Activated CD4-positive, alpha-beta T cell treated with anti-CD3 and anti-CD28 coated beads, Interleukin-2, Interleukin-4, amounts not matched to agents 100 ng/mL and 50 ng/mL, durations not matched to agents 16 hours and 8 hours (primary cell): ENCODE measurements around the gene HLA-F.

ENCODE experiments used
- DNase-seq: peaks from one replicate; pipeline ENCODE4 v3.0.0-alpha.2; 2020; ENCODE audit warnings: low spot score

HLA-F gene

DNA sequence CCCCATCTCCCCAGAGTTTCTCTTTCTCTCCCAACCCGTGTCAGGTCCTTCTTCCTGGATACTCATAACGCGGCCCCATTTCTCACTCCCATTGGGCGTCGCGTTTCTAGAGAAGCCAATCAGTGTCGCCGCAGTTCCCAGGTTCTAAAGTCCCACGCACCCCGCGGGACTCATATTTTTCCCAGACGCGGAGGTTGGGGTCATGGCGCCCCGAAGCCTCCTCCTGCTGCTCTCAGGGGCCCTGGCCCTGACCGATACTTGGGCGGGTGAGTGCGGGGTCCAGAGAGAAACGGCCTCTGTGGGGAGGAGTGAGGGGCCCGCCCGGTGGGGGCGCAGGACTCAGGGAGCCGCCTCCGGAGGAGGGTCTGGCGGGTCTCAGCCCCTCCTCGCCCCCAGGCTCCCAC lies at the start of gene HLA-F:
Gene HLA-F (plus strand): TSS at position 173 of the 404 bp plus-strand sequence. CDS start 30 bp downstream, at position 203.
- DNase-seq = peak; percentile 82

GRCh38 chr6:29674008-29674407 lies 49.2 kb upstream of the HLA-F start:
- no peak for DNase-seq

DNA sequence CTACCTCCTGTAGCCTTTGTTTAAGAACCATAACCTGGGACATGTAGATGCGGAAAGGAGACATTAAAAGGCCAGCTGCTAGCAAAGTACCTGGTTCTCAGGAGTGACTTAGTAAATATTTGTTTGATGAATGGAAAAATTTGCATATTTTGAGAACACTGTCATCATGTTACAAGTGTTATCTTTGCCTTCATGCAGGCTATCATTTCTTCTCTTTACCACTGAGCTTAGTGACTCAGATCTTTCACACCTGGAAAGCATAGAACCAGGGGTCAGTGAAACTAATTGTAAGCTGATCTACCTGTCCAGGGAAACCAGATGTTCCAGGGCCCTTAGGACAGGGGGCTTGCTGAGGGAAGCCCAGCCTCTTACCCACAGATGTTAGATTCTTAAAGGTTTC lies 47.7 kb upstream of the HLA-F start:
- DNase-seq = no peak

- no peak for DNase-seq
These were observed 46.1 kb upstream of the HLA-F start for GRCh38 chr6:29676981-29677601.

GRCh38 chr6:29678114-29678513 lies 45.1 kb upstream of the HLA-F start:
- no peak for DNase-seq

DNA sequence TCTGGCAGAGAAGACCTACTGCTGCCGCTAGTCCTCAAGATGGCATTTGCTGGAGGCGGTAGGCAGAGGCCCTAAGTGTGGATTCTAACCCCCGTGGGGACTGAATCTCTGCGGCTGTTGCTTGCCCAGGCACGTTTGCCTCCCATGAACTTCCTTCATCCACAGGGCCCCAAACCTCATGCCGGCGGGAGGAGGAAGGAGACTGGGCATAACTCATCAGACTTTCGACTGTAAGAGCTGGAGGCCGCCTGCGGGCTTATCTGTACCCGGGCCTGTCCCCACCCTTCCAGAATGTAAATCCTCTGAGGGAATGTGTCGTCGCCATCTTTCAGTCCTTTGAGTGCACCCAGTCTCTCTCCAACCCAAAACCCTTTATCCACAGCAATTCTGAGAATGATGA lies 43.3 kb upstream of the HLA-F start:
- DNase-seq = no peak

DNA sequence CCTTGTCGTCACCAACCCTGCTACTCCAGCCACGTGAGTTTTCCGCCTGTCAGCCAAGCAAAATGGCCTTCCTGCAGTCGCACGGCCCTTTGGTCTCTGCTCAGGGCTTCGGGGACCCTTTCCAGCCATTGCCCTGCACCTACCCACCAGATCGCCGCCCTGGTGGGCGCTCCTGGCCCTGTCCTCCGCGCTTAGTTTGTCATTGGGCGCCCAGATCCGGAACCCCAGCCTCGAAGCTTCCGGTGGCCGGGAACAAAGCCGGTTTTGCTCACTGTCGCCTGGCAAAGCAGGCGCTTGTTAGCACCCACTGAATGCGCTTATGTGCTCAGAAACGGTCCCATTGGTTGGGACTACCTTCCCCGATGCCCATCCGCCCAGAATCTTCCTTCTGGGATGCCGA lies 42.8 kb upstream of the HLA-F start:
- no peak for DNase-seq

- DNase-seq = no peak
These were observed 42.3 kb upstream of the HLA-F start, which contains the start of gene ZFP57 for GRCh38 chr6:29680904-29681303. TSS of gene ZFP57 (minus strand) at chr6:29681152. CDS start at chr6:29677003, 4,149 bp downstream.

GRCh38 chr6:29681811-29682210 lies 41.4 kb upstream of the HLA-F start:
- DNase-seq = no peak

GRCh38 chr6:29685718-29686326 lies 37.4 kb upstream of the HLA-F start:
- DNase-seq = no peak

GRCh38 chr6:29694637-29695036 lies 28.6 kb upstream of the HLA-F start:
- DNase-seq = no peak

DNA sequence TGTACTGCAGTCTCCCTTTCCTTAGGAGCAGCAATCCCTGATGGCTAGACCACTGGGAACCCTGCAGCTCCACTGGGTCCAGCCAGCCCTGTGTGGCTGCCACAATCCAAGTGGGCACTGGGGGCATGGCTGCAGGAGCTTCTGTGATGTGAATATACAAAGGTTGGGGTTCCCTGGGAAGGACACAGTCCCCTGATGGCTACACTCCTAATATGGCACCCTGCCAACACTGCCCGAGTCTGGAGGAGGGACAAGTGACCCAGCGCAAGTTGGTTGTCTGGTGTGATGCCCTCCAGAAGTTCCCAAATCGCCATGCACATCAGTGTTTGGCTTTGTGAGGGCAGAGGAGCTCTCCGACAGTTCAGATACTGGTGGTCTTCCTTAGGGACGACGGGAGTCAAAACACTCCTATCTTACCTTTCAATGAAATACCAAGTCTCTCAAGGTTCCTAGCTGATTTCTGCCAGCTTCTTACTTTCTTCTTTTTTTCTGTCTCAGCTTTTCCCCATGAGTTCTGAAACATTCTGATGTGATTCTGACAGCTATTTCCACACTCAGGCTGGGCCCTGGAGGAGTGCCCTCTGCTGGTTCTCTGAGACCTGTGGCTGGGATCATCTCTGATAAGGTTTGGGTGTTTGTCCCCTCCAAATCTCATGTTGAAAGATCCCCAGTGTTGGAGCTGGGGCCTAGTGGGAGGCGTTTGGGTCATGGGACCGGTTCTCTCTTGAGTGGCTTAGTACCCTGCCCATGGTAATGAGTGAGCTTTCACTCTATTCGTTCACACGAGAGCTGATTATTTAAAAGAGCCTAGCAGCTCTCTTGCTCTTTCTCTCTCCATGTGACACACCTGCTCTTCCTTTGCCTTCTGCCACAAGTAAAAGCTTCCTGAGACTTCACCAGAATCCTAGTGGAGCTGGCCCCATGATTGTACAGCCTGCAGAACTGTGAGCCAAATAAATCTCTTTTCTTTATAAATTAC lies 26.8 kb upstream of the HLA-F start:
- DNase-seq = no peak

- peak; percentile 64 for DNase-seq
These were observed 20.6 kb upstream of the HLA-F start for GRCh38 chr6:29702519-29703103.

DNA sequence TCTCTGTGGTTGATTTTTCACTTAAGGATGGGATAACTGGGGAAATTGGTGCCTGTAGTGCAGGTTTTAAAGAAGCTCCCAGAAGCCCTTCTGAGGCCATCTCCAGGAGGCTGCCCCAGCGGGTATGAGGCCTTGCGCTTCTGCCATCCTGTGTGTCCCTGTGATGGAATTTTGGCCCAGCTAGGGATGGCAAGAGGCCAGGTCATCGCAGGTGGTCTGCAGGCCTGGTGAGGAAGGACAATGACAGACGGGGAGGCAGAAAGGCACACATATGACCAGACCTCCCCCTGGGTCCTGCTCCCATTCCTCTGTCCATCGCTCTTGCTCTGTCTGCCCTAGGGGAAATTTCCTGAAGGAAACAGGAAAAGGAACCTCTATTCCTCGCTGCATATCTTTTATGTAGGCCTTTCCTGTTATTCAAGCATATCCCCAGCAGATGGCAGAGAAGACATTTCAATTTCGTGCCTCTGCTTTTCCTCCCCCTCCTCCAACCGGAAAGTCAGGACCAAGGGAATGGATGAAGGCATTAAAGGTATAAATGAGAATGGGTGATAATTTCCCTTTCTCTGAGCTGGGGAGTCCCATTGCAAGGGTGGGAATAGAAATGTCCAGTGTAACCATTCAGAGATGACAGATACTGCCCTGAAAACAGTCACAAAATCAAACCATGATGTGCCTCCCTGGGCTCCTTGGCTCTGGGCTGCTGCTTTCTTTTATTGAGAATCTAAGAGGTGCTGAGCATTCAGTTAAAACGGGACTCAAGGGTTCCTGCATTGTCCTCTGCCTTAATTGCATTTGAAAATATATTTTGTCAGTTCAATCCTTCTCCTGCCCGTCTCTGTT lies 17.6 kb upstream of the HLA-F start:
- DNase-seq = peak; percentile 26

GRCh38 chr6:29708432-29709179 lies 14.6 kb upstream of the HLA-F start:
- peak; percentile 70 for DNase-seq

DNA sequence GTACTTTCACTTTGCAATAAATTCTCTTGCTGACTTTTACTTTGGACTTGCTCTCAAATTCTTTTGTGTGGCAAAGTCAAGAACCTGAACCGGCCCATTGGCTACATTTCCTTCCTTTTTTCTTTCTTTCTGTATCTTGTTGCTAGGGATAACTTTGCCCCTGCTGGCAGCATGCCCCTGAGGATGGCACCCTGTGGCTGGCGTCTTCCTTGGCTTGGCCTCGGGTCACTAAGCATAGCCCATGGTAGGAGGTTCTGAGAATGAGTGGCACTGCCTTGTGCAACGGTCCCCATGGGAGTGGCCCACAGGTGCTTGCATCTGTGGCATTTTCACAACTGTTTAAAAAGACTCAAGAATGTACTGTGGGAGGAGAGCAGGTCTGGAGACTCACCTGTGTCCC lies 14.0 kb upstream of the HLA-F start:
- DNase-seq = no peak

DNA sequence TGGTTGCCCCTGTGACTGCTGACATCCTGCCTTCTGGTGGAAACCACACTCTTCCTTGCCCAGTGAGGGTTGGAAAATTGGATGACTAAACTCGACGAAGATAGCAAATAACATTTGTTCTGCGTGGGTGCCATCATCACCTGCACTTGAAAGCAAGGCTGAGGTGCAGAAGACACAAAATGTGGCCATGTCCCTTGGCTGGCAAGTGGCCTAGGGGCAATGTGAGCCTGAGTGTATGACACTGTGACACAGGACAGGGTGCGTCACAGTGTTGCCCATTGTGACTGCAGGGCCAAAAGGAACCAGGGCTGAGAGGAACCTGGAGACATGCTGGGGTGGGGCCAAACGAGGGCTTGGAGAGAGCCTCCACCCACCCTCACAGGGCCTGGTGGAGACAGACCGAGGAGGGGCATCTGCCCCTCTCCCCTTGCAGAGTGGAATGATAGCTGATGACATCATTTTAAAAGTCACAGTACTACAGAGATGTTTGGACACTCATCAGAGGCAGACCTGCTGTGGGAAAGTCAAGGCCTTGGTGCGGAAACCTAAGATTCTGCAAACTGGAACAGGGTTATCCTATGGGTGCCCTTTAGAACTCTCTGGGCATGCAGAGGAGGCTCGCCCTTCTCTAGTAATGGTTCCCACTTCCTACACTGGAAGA lies 12.8 kb upstream of the HLA-F start:
- DNase-seq = peak; percentile 11

- DNase-seq = no peak
These were observed 2.4 kb upstream of the HLA-F start for GRCh38 chr6:29720863-29721262.

DNA sequence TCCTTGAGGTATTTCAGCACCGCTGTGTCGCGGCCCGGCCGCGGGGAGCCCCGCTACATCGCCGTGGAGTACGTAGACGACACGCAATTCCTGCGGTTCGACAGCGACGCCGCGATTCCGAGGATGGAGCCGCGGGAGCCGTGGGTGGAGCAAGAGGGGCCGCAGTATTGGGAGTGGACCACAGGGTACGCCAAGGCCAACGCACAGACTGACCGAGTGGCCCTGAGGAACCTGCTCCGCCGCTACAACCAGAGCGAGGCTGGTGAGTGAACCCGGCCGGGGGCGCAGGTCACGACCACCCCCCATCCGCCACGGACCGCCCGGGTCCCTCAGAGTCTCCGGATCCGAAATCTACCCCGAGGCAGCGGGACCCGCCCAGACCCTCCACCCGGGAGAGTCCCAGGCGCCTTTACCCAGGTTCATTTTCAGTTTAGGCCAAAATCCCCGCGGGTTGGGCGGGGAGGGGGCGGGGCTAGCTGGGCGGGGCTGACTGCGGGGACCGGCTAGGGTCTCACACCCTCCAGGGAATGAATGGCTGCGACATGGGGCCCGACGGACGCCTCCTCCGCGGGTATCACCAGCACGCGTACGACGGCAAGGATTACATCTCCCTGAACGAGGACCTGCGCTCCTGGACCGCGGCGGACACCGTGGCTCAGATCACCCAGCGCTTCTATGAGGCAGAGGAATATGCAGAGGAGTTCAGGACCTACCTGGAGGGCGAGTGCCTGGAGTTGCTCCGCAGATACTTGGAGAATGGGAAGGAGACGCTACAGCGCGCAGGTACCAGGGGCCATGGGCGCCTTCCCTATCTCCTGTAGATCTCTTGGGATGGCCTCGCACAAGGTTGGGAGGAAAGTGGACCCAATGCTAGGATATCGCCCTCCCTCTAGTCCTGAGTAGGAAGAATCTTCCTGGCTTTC lies 693 bp downstream of the HLA-F start:
- DNase-seq = peak; percentile 66
